ENCODE measurements around the gene CABP7.

Gene CABP7

DNA sequence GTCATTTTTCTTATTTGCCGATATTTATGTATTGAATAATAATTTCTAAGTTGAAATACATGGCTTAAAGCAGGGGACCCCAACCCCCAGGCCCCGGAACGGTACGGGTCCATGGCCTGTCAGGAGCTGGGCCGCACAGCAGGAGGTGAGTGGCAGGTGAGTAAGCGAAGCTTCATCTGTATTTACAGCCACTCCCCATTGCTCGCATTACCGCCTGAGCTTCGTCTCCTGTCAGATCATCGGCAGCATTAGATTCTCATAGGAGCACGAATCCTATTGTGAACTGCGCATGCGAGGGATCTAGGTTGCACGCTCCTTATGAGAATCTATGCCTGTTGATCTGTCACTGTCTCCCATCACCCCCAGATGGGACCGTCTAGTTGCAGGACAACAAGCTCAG lies 42.5 kb downstream of the CABP7 start:
- H3K4me3 ChIP-seq (ENCODE audit: low read depth, low read length): no peak overlapping the region
- DNase-seq (ENCODE audit: low read depth): no peak
- TF ChIP-seq, protein P1, sequence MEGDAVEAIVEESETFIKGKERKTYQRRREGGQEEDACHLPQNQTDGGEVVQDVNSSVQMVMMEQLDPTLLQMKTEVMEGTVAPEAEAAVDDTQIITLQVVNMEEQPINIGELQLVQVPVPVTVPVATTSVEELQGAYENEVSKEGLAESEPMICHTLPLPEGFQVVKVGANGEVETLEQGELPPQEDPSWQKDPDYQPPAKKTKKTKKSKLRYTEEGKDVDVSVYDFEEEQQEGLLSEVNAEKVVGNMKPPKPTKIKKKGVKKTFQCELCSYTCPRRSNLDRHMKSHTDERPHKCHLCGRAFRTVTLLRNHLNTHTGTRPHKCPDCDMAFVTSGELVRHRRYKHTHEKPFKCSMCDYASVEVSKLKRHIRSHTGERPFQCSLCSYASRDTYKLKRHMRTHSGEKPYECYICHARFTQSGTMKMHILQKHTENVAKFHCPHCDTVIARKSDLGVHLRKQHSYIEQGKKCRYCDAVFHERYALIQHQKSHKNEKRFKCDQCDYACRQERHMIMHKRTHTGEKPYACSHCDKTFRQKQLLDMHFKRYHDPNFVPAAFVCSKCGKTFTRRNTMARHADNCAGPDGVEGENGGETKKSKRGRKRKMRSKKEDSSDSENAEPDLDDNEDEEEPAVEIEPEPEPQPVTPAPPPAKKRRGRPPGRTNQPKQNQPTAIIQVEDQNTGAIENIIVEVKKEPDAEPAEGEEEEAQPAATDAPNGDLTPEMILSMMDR (IDR thresholded peaks at IDR 0.05; ENCODE audit: insufficient read depth, low read depth, low read length, missing control alignments): no peak

DNA sequence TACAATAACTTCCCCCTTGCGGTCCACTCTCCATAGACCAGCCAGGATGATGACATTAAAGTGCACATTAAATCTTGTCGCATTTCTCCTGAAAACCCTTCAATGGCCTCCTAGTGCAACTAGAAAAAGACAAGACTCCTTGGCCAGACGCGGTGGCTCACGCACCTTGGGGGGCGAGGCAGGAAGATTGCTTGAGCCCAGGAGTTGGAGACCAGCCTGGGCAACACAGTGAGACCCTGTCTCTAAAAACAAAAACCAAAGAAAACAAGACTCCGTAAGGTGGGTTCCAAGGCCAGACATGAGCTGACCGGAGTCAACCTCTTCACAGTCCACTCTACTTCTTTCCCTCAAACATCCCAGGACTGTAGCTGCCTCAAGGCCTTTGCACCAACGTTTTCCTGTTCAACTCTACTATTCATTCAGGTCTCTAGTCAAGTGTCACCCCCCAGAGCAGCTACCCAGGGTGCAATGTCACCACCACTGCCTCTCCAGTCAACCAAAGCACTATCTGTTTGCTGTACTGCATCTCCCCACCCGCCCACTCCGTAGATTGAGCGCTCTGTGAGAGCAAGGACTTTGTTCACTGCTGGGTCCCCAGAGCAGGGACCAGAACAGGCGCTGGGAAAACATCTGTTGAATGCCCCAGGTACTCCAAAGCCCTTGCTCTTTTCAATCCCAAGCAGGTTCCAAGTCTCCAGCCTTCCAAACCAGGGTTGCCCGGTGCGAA lies 46.3 kb downstream of the CABP7 start:
- peak overlapping the region; percentile 100 for H3K4me3 ChIP-seq (ENCODE audit: low read depth, low read length)
- TF ChIP-seq, protein P1 (IDR thresholded peaks at IDR 0.05; ENCODE audit: insufficient read depth, low read depth, low read length, missing control alignments): no peak
- DNase-seq (ENCODE audit: low read depth): peak; percentile 48

DNA sequence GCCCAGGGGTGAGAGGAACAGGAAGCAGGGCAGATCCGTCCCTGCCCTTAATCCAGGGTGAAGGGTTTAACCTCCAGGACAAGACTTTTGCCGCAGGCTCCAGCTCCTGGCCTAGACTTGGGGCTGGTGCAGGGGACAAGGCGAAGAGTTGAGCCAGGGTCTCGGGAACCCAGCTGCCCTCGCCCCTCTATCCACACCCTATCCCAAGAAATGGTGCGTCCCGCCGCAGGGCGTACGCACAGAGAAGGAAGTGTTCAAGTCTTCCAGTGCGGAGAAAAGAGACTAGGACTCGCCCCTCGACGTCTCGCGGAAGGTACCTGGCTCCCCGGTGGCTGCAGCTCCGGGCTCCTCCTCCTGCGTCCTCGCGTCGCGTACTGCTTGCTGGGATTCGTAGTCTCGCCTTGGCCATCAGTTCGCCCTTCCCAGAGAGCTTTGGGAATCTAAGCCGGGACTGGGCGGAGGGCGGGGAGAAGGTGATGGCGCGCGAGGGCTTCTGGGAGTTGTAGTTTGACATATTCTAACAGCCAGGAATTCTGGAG lies 46.9 kb downstream of the CABP7 start, which contains the start of gene ZMAT5:
Gene ZMAT5 (minus strand): TSS at position 376 of the 539 bp plus-strand sequence. CDS start 18,463 bp downstream, outside the sequence.
- DNase-seq (ENCODE audit: low read depth): peak; percentile 99
- peak within 1 kb of the TSS; percentile 100 for H3K4me3 ChIP-seq (ENCODE audit: low read depth, low read length)
- TF ChIP-seq, protein P1 (IDR thresholded peaks at IDR 0.05; ENCODE audit: insufficient read depth, low read depth, low read length, missing control alignments): no peak

DNA sequence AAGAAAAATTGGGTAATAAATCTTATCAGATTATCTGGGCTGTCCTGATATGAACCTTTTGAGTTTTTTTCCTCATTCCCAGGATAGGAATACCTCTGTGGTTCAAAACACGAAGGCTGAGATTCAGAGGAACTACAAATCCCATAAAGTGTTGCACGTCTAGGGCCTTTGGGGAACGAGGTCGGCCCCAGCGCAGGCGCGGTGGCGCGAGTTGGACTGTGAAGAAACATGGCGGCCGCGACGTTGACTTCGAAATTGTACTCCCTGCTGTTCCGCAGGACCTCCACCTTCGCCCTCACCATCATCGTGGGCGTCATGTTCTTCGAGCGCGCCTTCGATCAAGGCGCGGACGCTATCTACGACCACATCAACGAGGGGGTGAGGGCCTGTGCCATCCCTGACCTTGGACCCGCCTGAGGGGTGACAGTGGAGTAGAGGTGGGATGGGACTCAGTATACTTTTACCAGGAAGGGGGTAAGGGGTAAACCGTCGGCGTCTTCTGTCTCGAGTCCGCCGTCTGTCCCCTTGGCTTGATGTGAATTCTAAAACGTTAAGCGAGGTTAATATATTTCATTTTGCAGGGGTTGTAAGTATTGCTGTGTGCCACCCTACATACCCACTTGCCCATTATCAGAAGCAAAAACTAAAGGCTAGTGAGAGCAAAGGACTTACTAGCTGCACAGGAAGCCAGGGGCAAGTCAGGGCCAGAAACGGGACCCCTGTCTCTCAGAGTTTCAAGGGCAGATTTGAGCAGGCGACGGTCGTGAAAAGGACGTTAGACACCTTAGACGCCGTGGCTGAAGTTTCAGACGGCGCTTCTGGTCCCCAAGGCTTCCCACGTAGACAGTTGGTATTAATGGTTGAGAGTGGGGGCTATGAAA lies 47.6 kb downstream of the CABP7 start, which contains the start of gene UQCR10:
Gene UQCR10 (plus strand): TSS at position 199 of the 881 bp plus-strand sequence. CDS start 30 bp downstream, at position 229.
- peak within 1 kb of the TSS; percentile 100 for H3K4me3 ChIP-seq (ENCODE audit: low read depth, low read length)
- peak; percentile 95 for DNase-seq (ENCODE audit: low read depth)

DNA sequence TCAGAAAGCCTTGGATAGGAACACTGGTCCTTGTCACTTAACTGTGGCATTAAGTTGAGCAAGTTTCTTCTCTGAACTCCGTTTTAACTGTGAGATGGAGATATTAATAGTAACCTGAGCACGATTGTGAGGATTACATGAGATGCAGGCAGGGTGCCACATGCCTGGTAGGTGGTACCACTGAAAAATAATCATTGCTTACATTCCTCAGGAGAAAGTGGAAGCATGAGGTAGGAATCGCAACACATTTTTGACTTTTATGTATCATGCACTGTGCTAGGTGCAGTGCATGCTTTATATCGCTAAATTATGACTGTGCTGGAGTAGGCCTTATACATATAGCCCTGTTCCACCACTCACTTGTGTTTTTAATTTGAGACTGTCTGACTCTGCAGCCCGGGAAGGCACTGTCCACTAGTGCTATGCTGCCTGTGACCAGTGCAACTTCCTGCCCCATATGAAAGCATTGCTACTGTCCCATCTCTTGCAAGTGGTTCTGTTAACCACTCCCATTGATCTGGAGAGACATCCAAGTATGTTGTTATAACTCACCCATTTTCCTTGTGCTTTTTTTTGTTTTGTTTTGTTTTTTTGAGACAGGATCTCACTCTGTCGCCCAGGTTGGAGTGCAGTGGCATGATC lies 48.4 kb downstream of the CABP7 start:
- TF ChIP-seq, protein P1 (IDR thresholded peaks at IDR 0.05; ENCODE audit: insufficient read depth, low read depth, low read length, missing control alignments): no peak
- DNase-seq (ENCODE audit: low read depth): no peak
- peak overlapping the region; percentile 100 for H3K4me3 ChIP-seq (ENCODE audit: low read depth, low read length)

More for the DNA sequence above, 47.6 kb downstream of the CABP7 start, which contains the start of gene UQCR10:
- TF ChIP-seq, protein P1 (IDR thresholded peaks at IDR 0.05; ENCODE audit: insufficient read depth, low read depth, low read length, missing control alignments): no peak

DNA sequence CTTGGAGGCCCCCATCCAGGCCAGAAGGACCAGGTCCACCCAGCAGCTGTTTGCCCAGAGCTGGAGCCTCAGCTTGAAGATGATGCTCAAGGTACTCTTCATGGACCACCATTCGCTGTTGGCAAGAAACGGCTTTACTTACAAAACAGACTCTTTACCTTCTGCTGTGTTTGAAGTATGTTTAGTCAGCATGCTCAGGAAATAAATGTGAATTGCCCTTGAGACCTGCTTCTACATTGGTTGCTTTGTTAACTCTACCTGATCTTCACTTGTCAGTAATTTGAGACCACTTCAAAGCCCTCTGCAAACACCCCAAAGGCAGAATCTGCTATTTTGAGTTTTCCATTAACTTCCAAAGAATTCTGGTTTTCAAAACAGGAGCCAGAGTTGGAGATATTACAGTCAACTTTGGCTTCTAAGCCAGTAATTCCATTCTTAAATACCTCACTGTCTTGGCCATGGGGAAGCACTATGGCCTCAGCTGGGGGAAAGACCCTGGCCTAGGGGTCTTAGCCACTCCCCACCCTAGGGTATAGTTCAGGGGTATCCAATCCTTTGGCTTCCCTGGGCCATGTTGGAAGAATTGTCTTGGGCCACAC lies 50.0 kb downstream of the CABP7 start:
- TF ChIP-seq, protein P1 (IDR thresholded peaks at IDR 0.05; ENCODE audit: insufficient read depth, low read depth, low read length, missing control alignments): no peak
- no peak for DNase-seq (ENCODE audit: low read depth)
- H3K4me3 ChIP-seq (ENCODE audit: low read depth, low read length): no peak overlapping the region

All from GM12865 (cell line).